CD4-positive, CD25-positive, alpha-beta regulatory T cell (primary cell): ENCODE data around the gene SETX. TPM values are rescaled to one million over a fixed set of nuclear protein-coding genes. Genes with fewer than 3 reads are reported as not detected.

Source experiments
- ATAC-seq, 2 donors: fragments of 150-1000 bp; cut with Tn5 transposase; one replicate each; pipeline ENCODE4 v1.10.0; 2021; ENCODE audit warnings: low read depth in 2 of 2, moderate number of reproducible peaks in 2 of 2, moderate library complexity in 1 of 2
- DNase-seq, 3 donors: peaks; one replicate each; pipeline versions ENCODE4 v3.0.0 to v3.0.0-alpha.2; 2012 to 2022; ENCODE audit warnings: mixed read lengths in 1 of 3
- H3K27ac ChIP-seq: one replicate; pipeline ENCODE4 v1.7.0; 2013; ENCODE audit warnings: mild to moderate bottlenecking, low read length; ENCODE audit not compliant: insufficient read depth, poor library complexity, severe bottlenecking
- H3K27me3 ChIP-seq: one replicate; pipeline ENCODE4 v1.7.0; 2013; ENCODE audit warnings: low read length; ENCODE audit not compliant: control insufficient read depth, insufficient read depth
- H3K36me3 ChIP-seq: one replicate; pipeline ENCODE4 v1.7.0; 2013; ENCODE audit warnings: mild to moderate bottlenecking, low read length, moderate library complexity; ENCODE audit not compliant: control insufficient read depth, insufficient read depth
- H3K4me1 ChIP-seq: 2 replicates; pipeline ENCODE4 v1.7.0; 2013; ENCODE audit warnings: mild to moderate bottlenecking, low read length; ENCODE audit not compliant: insufficient read depth, control insufficient read depth, poor library complexity, severe bottlenecking
- H3K4me3 ChIP-seq: one replicate; pipeline ENCODE4 v1.7.0; 2013; ENCODE audit warnings: low read depth, mild to moderate bottlenecking, low read length, moderate library complexity
- H3K9me3 ChIP-seq, 2 experiments: 1 replicate in 1 of 2; 2 replicates in 1 of 2; pipeline ENCODE4 v1.7.0; 2013; ENCODE audit warnings: low read length in 2 of 2, mild to moderate bottlenecking in 1 of 2, moderate library complexity in 1 of 2; ENCODE audit not compliant: control insufficient read depth in 2 of 2
- H3K27ac Mint-ChIP-seq, 3 donors: one replicate each; pipeline ENCODE4 v1.8.0; 2020 to 2022; ENCODE audit warnings: mild to moderate bottlenecking in 3 of 3, mixed read lengths in 3 of 3, moderate library complexity in 2 of 3
- H3K27me3 Mint-ChIP-seq: one replicate; pipeline ENCODE4 v1.8.0; 2022; ENCODE audit warnings: mild to moderate bottlenecking, mixed read lengths
- H3K36me3 Mint-ChIP-seq: one replicate; pipeline ENCODE4 v1.8.0; 2020; ENCODE audit warnings: mixed read lengths
- H3K4me1 Mint-ChIP-seq, 4 donors: one replicate each; pipeline ENCODE4 v1.8.0; 2020 to 2022; ENCODE audit warnings: mixed read lengths in 4 of 4, mild to moderate bottlenecking in 1 of 4
- H3K4me3 Mint-ChIP-seq, 4 donors: one replicate each; pipeline ENCODE4 v1.8.0; 2020 to 2022; ENCODE audit warnings: mild to moderate bottlenecking in 4 of 4, mixed read lengths in 4 of 4, moderate library complexity in 3 of 4
- H3K9me3 Mint-ChIP-seq, 7 donors: one replicate each; pipeline ENCODE4 v1.8.0; 2020 to 2022; ENCODE audit warnings: mixed read lengths in 7 of 7, mild to moderate bottlenecking in 3 of 7, moderate library complexity in 2 of 7
- polyA plus RNA-seq, 4 donors: library from polyadenylated mRNA; unstranded; fragments of 300-500 nt; fragmentation: Illumina TruSeq; gene quantifications; one replicate each; pipeline ENCODE4 v1.2.3, GENCODE V29; 2021
- total RNA-seq: library from RNA; stranded (reverse); gene quantifications from one replicate; pipeline ENCODE4 v1.2.3, GENCODE V29; 2022

The SETX gene
- total and polyA plus RNA-seq, 5 donors from 2014 or later, result 22.6 to 70.5 (median 30.6) TPM

- Mint-ChIP-seq H3K27me3 (peaks cover 5% of the 10 kb centered on the region), H3K36me3 (peaks cover 33% of the 10 kb centered on the region), H3K27ac (peak overlapping the region; percentile 68 to 97 (median 90)), H3K4me3 (peak overlapping the region; percentile 56 to 96 (median 93)), H3K9me3 (peaks cover 0 to 2% (median 0%) of the 10 kb centered on the region in 7 donors), H3K4me1 (peaks cover 32 to 60% (median 46%) of the 10 kb centered on the region in 4 donors)
- H3K36me3 ChIP-seq, result peaks cover 49% of the 10 kb centered on the region
- H3K27me3 ChIP-seq, result no peaks in the 10 kb centered on the region
- peaks cover 51% of the 10 kb centered on the region for H3K4me1 ChIP-seq
- ATAC-seq (no peak), DNase-seq (peak in 1 of 3 donors; percentile 43)
- peak overlapping the region; percentile 83 for H3K4me3 ChIP-seq
- H3K9me3 ChIP-seq, result no peaks in the 10 kb centered on the region
- peak overlapping the region; percentile 94 for H3K27ac ChIP-seq
Measured at GRCh38 chr9:132351404-132352045, 3.3 kb downstream of the SETX start.

GRCh38 chr9:132350861-132351315, 3.9 kb downstream of the SETX start:
- Histone ChIP-seq H3K27me3 (no peaks in the 10 kb centered on the region), H3K4me3 (peak overlapping the region; percentile 83), H3K4me1 (peaks cover 51% of the 10 kb centered on the region), H3K36me3 (peaks cover 55% of the 10 kb centered on the region), H3K27ac (peak overlapping the region; percentile 94), H3K9me3 (no peaks in the 10 kb centered on the region)
- H3K36me3 Mint-ChIP-seq, result peaks cover 39% of the 10 kb centered on the region
- ATAC-seq (no peak), DNase-seq (peak in 2 of 3 donors; percentile 62 to 82)
- H3K4me3 Mint-ChIP-seq, result peak overlapping the region; percentile 56 to 96 (median 93)
- H3K4me1 Mint-ChIP-seq, result peaks cover 35 to 61% (median 47%) of the 10 kb centered on the region in 4 donors
- peaks cover 5% of the 10 kb centered on the region for H3K27me3 Mint-ChIP-seq
- peak overlapping the region; percentile 72 to 97 (median 90) for H3K27ac Mint-ChIP-seq
- peaks cover 0 to 2% (median 0%) of the 10 kb centered on the region in 7 donors for H3K9me3 Mint-ChIP-seq

- no peak for DNase-seq
- Mint-ChIP-seq H3K27ac (peak overlapping the region; percentile 42 to 83 (median 82)), H3K4me3 (peak overlapping the region in 1 of 4 donors; percentile 44), H3K4me1 (peaks cover 35 to 56% (median 43%) of the 10 kb centered on the region in 4 donors), H3K9me3 (no peaks in the 10 kb centered on the region), H3K36me3 (peaks cover 47% of the 10 kb centered on the region), H3K27me3 (no peaks in the 10 kb centered on the region)
- Histone ChIP-seq H3K4me1 (peaks cover 46% of the 10 kb centered on the region), H3K27me3 (no peaks in the 10 kb centered on the region), H3K36me3 (peaks cover 76% of the 10 kb centered on the region), H3K9me3 (no peaks in the 10 kb centered on the region), H3K4me3 (no peak overlapping the region), H3K27ac (no peak overlapping the region)
- ATAC-seq, result no peak
Measured at GRCh38 chr9:132348676-132349075, 6.1 kb downstream of the SETX start.

DNA sequence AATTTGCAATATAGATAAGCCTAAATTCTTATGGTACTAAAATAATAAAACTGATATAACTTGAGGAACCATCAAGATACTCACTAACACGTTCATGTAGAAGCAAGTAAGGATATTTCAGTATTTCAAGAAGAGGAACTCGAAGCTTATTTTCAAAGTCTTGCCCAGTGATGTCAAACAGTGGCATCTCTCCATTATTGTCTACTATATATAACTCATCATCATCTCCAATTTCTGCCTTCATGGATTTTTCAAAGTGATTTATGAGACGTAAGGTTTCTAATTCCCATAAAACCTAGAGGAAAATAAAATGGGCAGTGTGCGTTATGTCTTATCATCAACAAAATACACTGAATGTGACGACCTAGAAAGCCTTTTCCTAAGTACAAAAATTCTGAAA, 8.6 kb downstream of the SETX start:
- Histone ChIP-seq H3K27me3 (no peaks in the 10 kb centered on the region), H3K4me1 (peaks cover 21% of the 10 kb centered on the region), H3K27ac (no peak overlapping the region), H3K36me3 (peaks cover 79% of the 10 kb centered on the region), H3K9me3 (no peaks in the 10 kb centered on the region), H3K4me3 (no peak overlapping the region)
- H3K4me3 Mint-ChIP-seq, result no peak overlapping the region
- H3K27me3 Mint-ChIP-seq, result no peaks in the 10 kb centered on the region
- H3K36me3 Mint-ChIP-seq, result peaks cover 47% of the 10 kb centered on the region
- H3K9me3 Mint-ChIP-seq, result no peaks in the 10 kb centered on the region
- H3K27ac Mint-ChIP-seq, result no peak overlapping the region
- DNase-seq (no peak), ATAC-seq (no peak)
- peaks cover 22 to 41% (median 27%) of the 10 kb centered on the region in 4 donors for H3K4me1 Mint-ChIP-seq

DNA sequence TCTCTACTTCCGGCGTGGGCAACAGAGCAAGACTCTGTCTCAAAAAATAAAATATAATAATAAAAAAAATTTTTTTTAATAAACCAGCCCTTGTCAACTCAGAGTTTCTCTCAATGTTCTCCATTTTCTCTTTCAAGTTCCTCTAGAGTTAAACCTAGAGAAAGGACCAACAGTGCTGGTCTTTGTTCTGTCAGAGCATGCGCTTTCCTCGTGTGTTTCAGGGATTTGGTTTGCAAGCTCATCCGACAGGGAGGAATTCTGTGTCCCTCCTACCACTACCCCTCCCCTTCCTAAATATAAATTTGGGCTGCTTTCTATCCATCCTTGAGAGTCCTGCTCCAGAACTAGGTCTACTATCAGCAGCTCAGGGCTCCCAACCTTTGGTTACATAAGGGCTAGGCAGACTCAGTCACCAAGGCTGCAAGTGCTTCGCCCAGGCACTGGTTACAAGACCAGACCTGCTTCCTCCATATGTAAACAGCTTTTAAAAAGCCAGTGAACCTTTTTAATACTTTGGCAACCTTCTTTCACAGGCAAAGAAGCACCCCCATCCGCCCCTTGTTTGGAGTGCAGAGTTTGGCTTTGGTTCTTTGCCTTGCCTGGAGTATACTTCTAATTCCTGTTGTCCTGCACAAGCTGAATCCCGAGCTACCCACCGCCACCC, 13.5 kb downstream of the SETX start:
- H3K36me3 ChIP-seq, result peaks cover 93% of the 10 kb centered on the region
- no peak for DNase-seq
- H3K4me3 Mint-ChIP-seq, result no peak overlapping the region
- H3K4me3 ChIP-seq, result no peak overlapping the region
- H3K36me3 Mint-ChIP-seq, result peaks cover 64% of the 10 kb centered on the region
- no peak overlapping the region for H3K27ac ChIP-seq
- ATAC-seq, result no peak
- H3K27me3 ChIP-seq, result no peaks in the 10 kb centered on the region
- no peaks in the 10 kb centered on the region for H3K27me3 Mint-ChIP-seq
- H3K27ac Mint-ChIP-seq, result peak overlapping the region in 1 of 3 donors; percentile 26
- H3K4me1 Mint-ChIP-seq, result peaks cover 9 to 24% (median 18%) of the 10 kb centered on the region in 4 donors
- peaks cover 0 to 1% (median 0%) of the 10 kb centered on the region in 7 donors for H3K9me3 Mint-ChIP-seq
- H3K9me3 ChIP-seq, result no peaks in the 10 kb centered on the region
- H3K4me1 ChIP-seq, result no peaks in the 10 kb centered on the region

DNA sequence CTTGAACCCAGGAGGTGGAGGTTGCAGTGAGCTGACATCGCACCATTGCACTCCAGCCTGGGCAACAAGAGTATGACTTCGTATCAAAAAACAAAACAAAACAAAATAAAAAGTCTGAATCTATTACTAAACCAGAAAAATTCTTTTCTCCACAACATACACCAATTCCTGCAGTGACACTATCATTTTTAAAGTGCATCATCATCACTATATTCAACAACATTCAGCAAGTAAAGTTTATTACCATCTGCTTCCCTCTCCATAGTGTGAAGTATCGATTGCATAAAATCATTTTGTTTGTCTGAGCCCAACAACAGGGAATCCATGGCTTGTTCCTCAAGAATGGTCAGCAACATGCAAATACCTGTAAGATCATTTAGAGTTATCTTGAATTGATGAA, 20.4 kb downstream of the SETX start:
- no peaks in the 10 kb centered on the region for H3K27me3 Mint-ChIP-seq
- peaks cover 11 to 21% (median 14%) of the 10 kb centered on the region in 4 donors for H3K4me1 Mint-ChIP-seq
- peaks cover 0 to 4% (median 0%) of the 10 kb centered on the region in 7 donors for H3K9me3 Mint-ChIP-seq
- Histone ChIP-seq H3K4me3 (no peak overlapping the region), H3K4me1 (no peaks in the 10 kb centered on the region), H3K9me3 (no peaks in the 10 kb centered on the region), H3K27ac (no peak overlapping the region), H3K27me3 (no peaks in the 10 kb centered on the region), H3K36me3 (peaks cover 92% of the 10 kb centered on the region)
- H3K36me3 Mint-ChIP-seq, result peaks cover 70% of the 10 kb centered on the region
- no peak for DNase-seq
- no peak for ATAC-seq
- peak overlapping the region in 1 of 3 donors; percentile 47 for H3K27ac Mint-ChIP-seq
- no peak overlapping the region for H3K4me3 Mint-ChIP-seq

GRCh38 chr9:132333556-132333955, 21.2 kb downstream of the SETX start:
- DNase-seq (no peak), ATAC-seq (no peak)
- Histone ChIP-seq H3K4me1 (no peaks in the 10 kb centered on the region), H3K27me3 (no peaks in the 10 kb centered on the region), H3K4me3 (no peak overlapping the region), H3K27ac (no peak overlapping the region), H3K36me3 (peaks cover 91% of the 10 kb centered on the region), H3K9me3 (no peaks in the 10 kb centered on the region)
- Mint-ChIP-seq H3K9me3 (peaks cover 0 to 5% (median 0%) of the 10 kb centered on the region in 7 donors), H3K4me3 (no peak overlapping the region), H3K27ac (no peak overlapping the region), H3K4me1 (peaks cover 13 to 22% (median 14%) of the 10 kb centered on the region in 4 donors), H3K27me3 (no peaks in the 10 kb centered on the region), H3K36me3 (peaks cover 75% of the 10 kb centered on the region)
